Astrocyte (in vitro differentiated cells and primary cell): ENCODE measurements around the gene GCM1.

Source experiments
- EZH2 ChIP-seq: IDR thresholded peaks from 2 replicates; pipeline ENCODE4 v1.6.1; 2012; ENCODE audit warnings: mild to moderate bottlenecking, low read length, inconsistent platforms; ENCODE audit not compliant: insufficient read depth
- TF ChIP-seq, protein P1 (sequence below): IDR thresholded peaks from 2 replicates; pipeline ENCODE4 v1.5.1; 2011; ENCODE audit warnings: low read depth, mild to moderate bottlenecking, inconsistent platforms, low read length, moderate library complexity; ENCODE audit not compliant: insufficient read depth

DNA sequence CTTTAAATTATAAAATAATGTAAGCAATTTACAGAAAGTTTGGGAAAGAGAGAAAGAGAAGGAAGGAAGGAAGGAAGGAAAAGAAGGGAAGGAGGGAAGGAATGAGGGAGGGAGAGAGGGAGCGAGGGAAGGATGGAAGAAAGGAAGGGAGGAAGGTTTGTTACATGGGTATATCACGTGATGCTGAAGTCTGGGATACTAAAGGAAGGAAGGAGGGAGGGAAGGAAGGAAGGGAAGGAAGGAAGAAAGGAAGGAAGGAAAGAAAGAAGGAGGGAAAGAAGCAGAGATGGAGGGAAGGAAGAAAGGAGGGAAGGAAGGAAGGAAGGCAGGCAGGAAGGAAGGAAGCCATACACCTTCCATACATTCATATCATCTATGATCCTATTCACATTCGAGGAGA, 48.9 kb upstream of the GCM1 start:
- TF ChIP-seq, protein P1, sequence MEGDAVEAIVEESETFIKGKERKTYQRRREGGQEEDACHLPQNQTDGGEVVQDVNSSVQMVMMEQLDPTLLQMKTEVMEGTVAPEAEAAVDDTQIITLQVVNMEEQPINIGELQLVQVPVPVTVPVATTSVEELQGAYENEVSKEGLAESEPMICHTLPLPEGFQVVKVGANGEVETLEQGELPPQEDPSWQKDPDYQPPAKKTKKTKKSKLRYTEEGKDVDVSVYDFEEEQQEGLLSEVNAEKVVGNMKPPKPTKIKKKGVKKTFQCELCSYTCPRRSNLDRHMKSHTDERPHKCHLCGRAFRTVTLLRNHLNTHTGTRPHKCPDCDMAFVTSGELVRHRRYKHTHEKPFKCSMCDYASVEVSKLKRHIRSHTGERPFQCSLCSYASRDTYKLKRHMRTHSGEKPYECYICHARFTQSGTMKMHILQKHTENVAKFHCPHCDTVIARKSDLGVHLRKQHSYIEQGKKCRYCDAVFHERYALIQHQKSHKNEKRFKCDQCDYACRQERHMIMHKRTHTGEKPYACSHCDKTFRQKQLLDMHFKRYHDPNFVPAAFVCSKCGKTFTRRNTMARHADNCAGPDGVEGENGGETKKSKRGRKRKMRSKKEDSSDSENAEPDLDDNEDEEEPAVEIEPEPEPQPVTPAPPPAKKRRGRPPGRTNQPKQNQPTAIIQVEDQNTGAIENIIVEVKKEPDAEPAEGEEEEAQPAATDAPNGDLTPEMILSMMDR = no peak
- TF ChIP-seq EZH2 = no peak
